Mesodermal cell (in vitro differentiated cells): ENCODE results near the gene LIN7B.

ENCODE experiments used
- H3K27ac ChIP-seq: 2 replicates; pipeline ENCODE4 v1.7.0; 2013; ENCODE audit warnings: mild to moderate bottlenecking, low read depth, low read length, moderate library complexity; ENCODE audit not compliant: severe bottlenecking
- H3K36me3 ChIP-seq: 2 replicates; pipeline ENCODE4 v1.7.1; 2013; ENCODE audit warnings: mild to moderate bottlenecking, low read length, moderate library complexity; ENCODE audit not compliant: control insufficient read depth, insufficient read depth
- H3K4me1 ChIP-seq: one replicate; pipeline ENCODE4 v1.7.1; 2013; ENCODE audit warnings: mild to moderate bottlenecking, low read length; ENCODE audit not compliant: insufficient read depth, control insufficient read depth, poor library complexity, severe bottlenecking
- H3K4me3 ChIP-seq: 2 replicates; pipeline ENCODE4 v1.7.0; 2013; ENCODE audit warnings: low read length, control low read depth, mild to moderate bottlenecking; ENCODE audit not compliant: insufficient read depth, poor library complexity, severe bottlenecking; ENCODE audit errors: extremely low read depth
- H3K9me3 ChIP-seq: 2 replicates; pipeline ENCODE4 v1.7.1; 2013; ENCODE audit warnings: mild to moderate bottlenecking, low read length, moderate library complexity; ENCODE audit not compliant: control insufficient read depth
- WGBS, 2 experiments: methylation state at CpG; one replicate each; pipeline ENCODE4 v1.1.5; 2013; ENCODE audit warnings: missing lambda C conversion rate in 2 of 2; ENCODE audit not compliant: insufficient coverage in 2 of 2; 5-methylcytosine and 5-hydroxymethylcytosine counted together

The LIN7B gene

GRCh38 chr19:49109569-49110233 is 4.5 kb upstream of the LIN7B start:
- H3K36me3 ChIP-seq, result peaks cover 52% of the 10 kb centered on the region
- 95 to 97% methylated on average over 5 to 7 of the region's 8 CpGs for WGBS, 2 experiments
- no peaks in the 10 kb centered on the region for H3K9me3 ChIP-seq
- H3K27ac ChIP-seq, result peak overlapping the region; percentile 24
- H3K4me3 ChIP-seq, result no peak overlapping the region
- peaks cover 30% of the 10 kb centered on the region for H3K4me1 ChIP-seq

GRCh38 chr19:49110567-49110966 is 3.6 kb upstream of the LIN7B start:
- Histone ChIP-seq H3K36me3 (peaks cover 44% of the 10 kb centered on the region), H3K4me3 (no peak overlapping the region), H3K27ac (peak overlapping the region; percentile 1), H3K9me3 (no peaks in the 10 kb centered on the region), H3K4me1 (peaks cover 30% of the 10 kb centered on the region)
- WGBS, 2 experiments, result 76% methylated on average over 2 of the region's 3 CpGs; no CpG with 5 or more reads in 1 of the 2 experiments

- H3K27ac ChIP-seq, result peak overlapping the region; percentile 1
- WGBS, 2 experiments, result 94 to 96% methylated on average over 7 to 9 of the region's 11 CpGs
- H3K9me3 ChIP-seq, result no peaks in the 10 kb centered on the region
- H3K4me3 ChIP-seq, result no peak overlapping the region
- peaks cover 39% of the 10 kb centered on the region for H3K36me3 ChIP-seq
- H3K4me1 ChIP-seq, result peaks cover 30% of the 10 kb centered on the region
Observed at GRCh38 chr19:49111218-49111998, 2.8 kb upstream of the LIN7B start.

GRCh38 chr19:49114630-49115363 is 627 bp downstream of the LIN7B start:
- H3K36me3 ChIP-seq, result peaks cover 5% of the 10 kb centered on the region
- WGBS, 2 experiments, result 6 to 8% methylated on average over 61 to 62 of the region's 68 CpGs
- peaks cover 11% of the 10 kb centered on the region for H3K4me1 ChIP-seq
- H3K4me3 ChIP-seq, result peak overlapping the region; percentile 69
- peak overlapping the region; percentile 62 for H3K27ac ChIP-seq
- no peaks in the 10 kb centered on the region for H3K9me3 ChIP-seq

DNA sequence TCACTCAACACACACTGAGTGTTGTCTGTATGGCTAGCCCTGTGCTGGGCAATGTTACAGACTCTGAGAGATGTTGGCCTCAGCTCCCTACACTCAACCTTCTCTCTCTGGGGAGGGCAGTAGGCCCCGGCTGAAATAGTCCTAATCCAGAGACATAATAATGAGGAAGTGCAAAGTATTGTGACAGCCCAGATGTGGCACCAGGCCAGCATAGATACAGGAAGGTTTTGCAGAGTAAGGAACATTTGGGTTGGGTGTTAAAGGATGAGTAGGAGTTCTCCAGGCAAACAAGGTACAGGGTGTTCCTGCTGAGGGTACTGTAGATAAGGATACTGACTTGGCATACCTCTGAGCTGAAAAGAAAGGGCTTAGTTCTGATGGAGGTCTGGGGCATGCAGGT is 2.4 kb downstream of the LIN7B start:
- H3K9me3 ChIP-seq, result no peaks in the 10 kb centered on the region
- no peak overlapping the region for H3K27ac ChIP-seq
- peaks cover 11% of the 10 kb centered on the region for H3K4me1 ChIP-seq
- no peak overlapping the region for H3K4me3 ChIP-seq
- WGBS, 2 experiments, result 80% methylated on average over 1 of the region's 1 CpG; no CpG with 5 or more reads in 1 of the 2 experiments
- H3K36me3 ChIP-seq, result peaks cover 3% of the 10 kb centered on the region

DNA sequence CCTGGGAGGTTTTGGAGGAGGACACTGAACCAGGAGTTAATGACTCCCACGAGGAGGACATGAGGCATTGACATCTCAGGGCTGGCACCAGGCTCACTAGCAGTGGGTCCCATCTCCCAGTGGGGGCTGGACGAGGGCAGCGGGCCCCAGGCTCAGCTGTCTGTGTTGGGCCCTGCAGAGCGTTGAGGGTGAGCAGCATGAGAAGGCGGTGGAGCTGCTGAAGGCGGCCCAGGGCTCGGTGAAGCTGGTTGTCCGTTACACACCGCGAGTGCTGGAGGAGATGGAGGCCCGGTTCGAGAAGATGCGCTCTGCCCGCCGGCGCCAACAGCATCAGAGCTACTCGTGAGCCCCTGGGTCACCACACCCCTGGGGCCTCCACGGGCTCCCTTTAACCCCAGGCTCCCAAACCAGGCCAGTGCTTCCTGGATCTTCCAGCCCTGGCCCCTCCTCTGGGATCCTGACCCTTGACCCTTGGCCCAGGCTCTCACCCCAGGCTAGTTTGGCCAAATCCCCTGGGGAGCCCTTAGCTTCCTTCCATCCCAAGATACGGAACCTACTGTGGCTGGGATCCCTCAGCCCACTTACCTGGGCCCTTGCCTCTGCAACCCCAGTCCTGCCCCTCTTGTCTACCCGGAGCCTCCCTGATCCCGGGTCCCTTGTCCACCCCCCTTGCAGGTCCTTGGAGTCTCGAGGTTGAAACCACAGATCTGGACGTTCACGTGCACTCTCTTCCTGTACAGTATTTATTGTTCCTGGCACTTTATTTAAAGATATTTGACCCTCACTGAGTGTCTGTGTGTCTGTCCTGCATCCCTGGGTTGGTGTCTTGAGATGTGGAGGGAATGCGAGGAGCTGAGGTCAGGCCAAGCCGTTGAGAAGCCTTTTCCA is 3.8 kb downstream of the LIN7B start:
- Histone ChIP-seq H3K36me3 (peaks cover 3% of the 10 kb centered on the region), H3K4me3 (peak overlapping the region; percentile 59), H3K4me1 (peaks cover 11% of the 10 kb centered on the region), H3K9me3 (no peaks in the 10 kb centered on the region), H3K27ac (peak overlapping the region; percentile 96)
- WGBS, 2 experiments, result 90% methylated on average over 20 to 22 of the region's 26 CpGs

DNA sequence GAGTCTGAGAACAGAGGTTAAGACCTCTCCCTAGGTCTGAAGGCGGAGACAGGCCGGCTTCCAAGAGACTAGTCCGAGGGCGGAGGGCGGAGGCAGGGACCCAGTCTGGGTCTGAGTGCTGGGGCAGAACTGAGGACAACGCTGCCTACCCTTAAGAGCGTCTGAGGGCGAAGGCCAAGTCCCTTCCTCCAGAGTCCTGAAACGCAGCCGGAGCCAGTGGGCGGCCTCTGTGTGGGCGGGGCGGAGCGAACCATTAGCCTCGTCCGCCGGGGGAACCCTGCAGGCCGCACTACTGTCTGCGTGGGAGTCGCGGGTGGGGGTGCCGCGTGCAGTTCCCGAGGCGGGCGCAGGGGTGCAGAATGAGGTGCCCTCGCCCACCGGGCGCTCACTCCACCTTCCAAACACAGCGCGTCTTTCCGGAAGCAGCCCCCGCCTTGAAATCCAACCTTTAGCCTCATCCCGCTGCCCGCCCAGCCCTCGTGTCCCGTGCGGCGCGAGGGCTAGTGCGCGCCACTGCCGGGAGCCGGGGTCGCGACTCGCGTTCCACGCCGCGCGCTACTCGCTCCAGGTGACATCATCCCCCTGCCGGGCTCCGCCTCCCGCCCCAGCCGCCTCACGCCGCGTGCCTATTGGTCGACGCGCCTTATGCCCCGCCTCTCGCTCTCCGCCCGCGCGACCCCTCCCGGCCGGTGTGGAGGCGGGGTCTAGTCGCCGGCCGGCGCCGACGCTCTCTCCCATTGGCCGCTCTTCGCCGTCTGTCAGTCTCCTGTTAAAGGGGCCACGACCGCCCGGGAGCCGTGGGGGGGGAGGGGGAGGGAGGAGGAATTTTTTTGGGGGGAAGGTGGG is 4.6 kb downstream of the LIN7B start, which contains the start of gene C19orf73:
C19orf73 (minus strand) TSS at position 579 of the 846 bp plus-strand sequence; CDS start at position 458, 121 bp downstream.
- WGBS, 2 experiments, result 1 to 2% methylated on average over 57 to 64 of the region's 85 CpGs
- Histone ChIP-seq H3K4me1 (peaks cover 8% of the 10 kb centered on the region), H3K9me3 (no peaks in the 10 kb centered on the region), H3K27ac (peak within 1 kb of the TSS; percentile 96), H3K4me3 (peak within 1 kb of the TSS; percentile 59), H3K36me3 (peaks cover 3% of the 10 kb centered on the region)

GRCh38 chr19:49119411-49120324 is 5.5 kb downstream of the LIN7B start, which contains the start of gene PPFIA3:
TSS of gene PPFIA3 (plus strand) at chr19:49119544. CDS start at chr19:49127874, 8,330 bp downstream.
- Histone ChIP-seq H3K36me3 (peaks cover 3% of the 10 kb centered on the region), H3K4me3 (peak within 1 kb of the TSS; percentile 59), H3K27ac (peak within 1 kb of the TSS; percentile 96), H3K4me1 (peaks cover 6% of the 10 kb centered on the region), H3K9me3 (no peaks in the 10 kb centered on the region)
- WGBS, 2 experiments, result 1% methylated on average over 41 to 73 of the region's 90 CpGs

GRCh38 chr19:49120325-49120683 is 6.1 kb downstream of the LIN7B start:
- Histone ChIP-seq H3K36me3 (peaks cover 3% of the 10 kb centered on the region), H3K9me3 (no peaks in the 10 kb centered on the region), H3K4me1 (peaks cover 6% of the 10 kb centered on the region), H3K27ac (no peak overlapping the region), H3K4me3 (no peak overlapping the region)
- 22 to 24% methylated on average over 16 of the region's 16 CpGs for WGBS, 2 experiments
